HUDEP-2 (cell line): ENCODE results near the gene HPD.

Experiments used
- DNase-seq, 76 experiments: peaks; one replicate each; lab custom pipeline; 2025; ENCODE audit not compliant: unreplicated experiment in 76 of 76; lab: John Stamatoyannopoulos, UW

The HPD gene

DNA sequence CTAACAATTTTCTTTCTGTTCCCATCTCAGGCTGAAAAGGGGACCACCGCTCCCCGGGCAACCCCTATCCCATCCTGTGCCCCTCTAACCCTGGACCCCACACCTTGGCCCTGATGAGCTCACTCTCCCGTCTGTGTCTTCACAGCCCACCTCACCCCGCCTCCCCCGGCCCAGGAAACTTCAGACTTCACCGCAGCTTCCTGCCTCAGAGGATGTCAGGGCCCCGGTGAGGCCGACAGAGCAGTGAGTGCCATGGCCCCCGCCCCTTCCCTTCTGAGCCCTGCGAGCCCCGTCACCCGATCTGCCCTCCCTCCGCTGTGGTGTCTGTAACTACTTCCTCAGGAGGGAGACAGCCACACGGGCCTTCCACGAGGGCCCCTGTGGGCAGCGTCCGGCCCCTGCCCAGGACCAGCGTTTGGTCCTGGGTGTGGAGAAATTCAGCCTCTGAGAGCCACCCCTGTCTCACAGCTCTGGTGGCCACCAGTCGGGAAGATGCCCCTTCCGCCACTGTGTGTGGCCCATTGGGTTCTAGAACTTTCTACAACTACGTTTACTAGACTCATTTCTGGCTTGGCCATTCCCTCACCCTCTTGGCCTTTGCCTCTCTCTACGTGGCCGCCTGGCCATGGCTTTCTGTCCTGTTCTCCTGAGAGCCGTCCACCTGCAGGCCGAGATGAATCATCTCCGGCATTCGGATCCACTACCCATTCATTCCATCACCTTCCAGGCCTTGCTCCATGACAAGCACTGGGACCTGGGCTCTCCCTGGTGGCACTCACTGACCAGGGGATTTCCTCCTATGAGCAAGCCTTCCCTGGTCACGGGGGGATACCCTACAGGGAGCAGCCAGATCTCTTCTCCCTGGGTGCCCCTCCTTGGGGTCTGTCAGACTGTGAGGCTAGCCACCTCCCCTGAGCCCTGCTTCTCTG, 68.6 kb downstream of the HPD start:
- peak in 1 of 76 experiments; percentile 28 for DNase-seq
